GM23338 (cell line): ENCODE results near the gene GADD45B.

Experiments
- CREB1 ChIP-seq: fragments of 250-450 bp; sonication (Bioruptor Pico); IDR thresholded peaks from 2 replicates; pipeline ENCODE4 v1.5.0; 2020; ENCODE audit warnings: low read depth, mild to moderate bottlenecking, moderate library complexity
- CTCF ChIP-seq, 2 experiments: fragments of 200-600 bp in 1 of 2; sonication (generic) in 1 of 2; conservative IDR thresholded peaks; 2 replicates each; pipeline versions ENCODE4 v1.5.1 to v1.6.1; 2016 to 2017; ENCODE audit warnings: antibody characterized with exemption in 2 of 2, low read depth in 2 of 2, mild to moderate bottlenecking in 2 of 2, moderate library complexity in 1 of 2
- ETS1 ChIP-seq: IDR thresholded peaks from 2 replicates; pipeline ENCODE4 v1.6.1; 2016; ENCODE audit warnings: antibody characterized with exemption
- EZH2 ChIP-seq: fragments of 200-600 bp; sonication (generic); IDR thresholded peaks from one replicate; pipeline ENCODE4 v1.8.0; 2017; ENCODE audit warnings: antibody characterized with exemption, mild to moderate bottlenecking, low read depth; ENCODE audit not compliant: unreplicated experiment
- EZH2phosphoT487 ChIP-seq: fragments of 200-600 bp; sonication (generic); IDR thresholded peaks from one replicate; pipeline ENCODE4 v1.8.1; 2018; ENCODE audit warnings: antibody characterized with exemption; ENCODE audit not compliant: unreplicated experiment
- JUNB ChIP-seq: IDR thresholded peaks from one replicate; pipeline ENCODE4 v1.6.1; 2016; ENCODE audit warnings: antibody characterized with exemption; ENCODE audit not compliant: unreplicated experiment
- NANOG ChIP-seq: IDR thresholded peaks from 2 replicates; pipeline ENCODE4 v1.6.1; 2016; ENCODE audit warnings: antibody characterized with exemption, borderline replicate concordance
- POLR2AphosphoS5 ChIP-seq: IDR thresholded peaks from 2 replicates; pipeline ENCODE4 v1.6.1; 2016; ENCODE audit warnings: antibody characterized with exemption, low read depth
- REST ChIP-seq: IDR thresholded peaks from one replicate; pipeline ENCODE4 v1.6.1; 2018; ENCODE audit warnings: antibody characterized with exemption; ENCODE audit not compliant: unreplicated experiment
- STAT1 ChIP-seq: IDR thresholded peaks from one replicate; pipeline ENCODE4 v1.6.1; 2016; ENCODE audit warnings: antibody characterized with exemption; ENCODE audit not compliant: unreplicated experiment
- ZNF114 ChIP-seq: fragments of 250-450 bp; sonication (Bioruptor Pico); IDR thresholded peaks from 2 replicates; pipeline ENCODE4 v1.5.0; 2020; ENCODE audit warnings: mild to moderate bottlenecking, moderate library complexity
- ZNF462 ChIP-seq: fragments of 250-450 bp; sonication (Bioruptor Pico); IDR thresholded peaks from 2 replicates; pipeline ENCODE4 v1.5.0; 2020; ENCODE audit warnings: mild to moderate bottlenecking, moderate library complexity

GRCh38 chr19:2426611-2427428 lies 49.1 kb upstream of the GADD45B start:
- TF ChIP-seq CTCF (conservative IDR thresholded peaks at IDR 0.05; ENCODE audit: low read depth in 2 of 2) = no peak
- no peak for TF ChIP-seq POLR2AphosphoS5
- no peak for TF ChIP-seq EZH2phosphoT487
- TF ChIP-seq REST = no peak
- TF ChIP-seq EZH2 = no peak
- no peak for TF ChIP-seq NANOG
- no peak for TF ChIP-seq ETS1
- no peak for TF ChIP-seq ZNF462 (CRISPR knock-in tag)
- TF ChIP-seq JUNB = no peak
- no peak for TF ChIP-seq ZNF114 (CRISPR knock-in tag)
- no peak for TF ChIP-seq STAT1
- TF ChIP-seq CREB1 (CRISPR knock-in tag) = no peak
